GM12878 (cell line): Measurements from ENCODE around the gene BCAP31. TPM values are rescaled to one million over a fixed set of nuclear protein-coding genes. Genes with fewer than 3 reads are reported as not detected.

Experiments
- ATAC-seq: fragments of 200-7000 bp; cut with Tn5 transposase; 3 replicates; pipeline ENCODE4 v1.9.1; 2020; ENCODE audit warnings: mild to moderate bottlenecking, moderate library complexity
- BruUV-seq: library from RNA; stranded (reverse); fragments of 400-500 nt; replicated peaks from 2 replicates; lab custom pipeline; 2021; lab: Mats Ljungman, UMichigan
- CTCF ChIA-PET: fragments of 300-600 bp; sonication (Branson Sonifier 250); formaldehyde crosslinking; extraction: SDS; loops from one replicate; lab custom pipeline; 2021; ENCODE audit warnings: inconsistent platforms; lab: Yijun Ruan, JAX
- POLR2A ChIA-PET: fragments of 350-600 bp; formaldehyde crosslinking; extraction: SDS; loops from one replicate; lab custom pipeline; 2021; ENCODE audit warnings: inconsistent platforms; lab: Charles Lee
- RAD21 ChIA-PET: fragments of 300-600 bp; sonication (Branson Sonifier 250); formaldehyde crosslinking; loops from one replicate; lab custom pipeline; 2023; ENCODE audit warnings: antibody characterized with exemption; ENCODE audit not compliant: unreplicated experiment; lab: Charles Lee
- SMC1A ChIA-PET: fragments of 300-600 bp; sonication (Branson Sonifier 250); formaldehyde crosslinking; loops from one replicate; lab custom pipeline; 2023; ENCODE audit not compliant: unreplicated experiment, uncharacterized antibody; lab: Charles Lee
- DNase-seq: peaks from one replicate; pipeline ENCODE4 v3.0.0-alpha.2; 2011; ENCODE audit warnings: low read depth, low spot score
- FAIRE-seq: peaks from 3 replicates; lab custom pipeline; 2011; peaks lifted over from hg19 to GRCh38; lab: Jason Lieb, UNC
- H2AFZ ChIP-seq: 2 replicates; pipeline ENCODE4 v1.6.0; 2011; ENCODE audit warnings: low read depth, low read length, control low read depth; ENCODE audit not compliant: control insufficient read depth
- H3K27ac ChIP-seq: 2 replicates; pipeline ENCODE4 v1.5.1; 2011; ENCODE audit warnings: control low read depth; ENCODE audit not compliant: control insufficient read depth, insufficient read depth
- H3K27me3 ChIP-seq, 2 experiments: replicated peaks in 1 of 2; 2 replicates each; pipeline versions ENCODE4 v1.6.0 to v1.6.1; 2011; ENCODE audit warnings: low read length in 1 of 2; ENCODE audit not compliant: control insufficient read depth in 2 of 2, insufficient read depth in 2 of 2
- H3K36me3 ChIP-seq, 2 experiments: 2 replicates each; pipeline ENCODE4 v1.5.1; 2011; ENCODE audit warnings: low read length in 1 of 2; ENCODE audit not compliant: control insufficient read depth in 2 of 2, insufficient read depth in 2 of 2
- H3K4me1 ChIP-seq: 2 replicates; pipeline ENCODE4 v1.6.1; 2011; ENCODE audit warnings: mild to moderate bottlenecking, low read length, moderate library complexity, mixed read lengths; ENCODE audit not compliant: control insufficient read depth, insufficient read depth
- H3K4me2 ChIP-seq: 2 replicates; pipeline ENCODE4 v1.6.0; 2011; ENCODE audit warnings: control low read depth; ENCODE audit not compliant: control insufficient read depth, insufficient read depth
- H3K4me3 ChIP-seq: fragments of 200-600 bp; sonication (generic); 2 replicates; pipeline ENCODE4 v1.5.1; 2016
- H3K79me2 ChIP-seq: 2 replicates; pipeline ENCODE4 v1.6.0; 2011; ENCODE audit warnings: low read length; ENCODE audit not compliant: control insufficient read depth, insufficient read depth
- H3K9ac ChIP-seq: 2 replicates; pipeline ENCODE4 v1.8.0; 2011; ENCODE audit warnings: low read length, control low read depth, mixed read lengths; ENCODE audit not compliant: control insufficient read depth, insufficient read depth
- H3K9me3 ChIP-seq: replicated peaks from 3 replicates; pipeline ENCODE4 v1.5.1; 2011; ENCODE audit warnings: mild to moderate bottlenecking, low read length; ENCODE audit not compliant: control insufficient read depth, insufficient read depth
- H4K20me1 ChIP-seq: 2 replicates; pipeline ENCODE4 v1.6.0; 2011; ENCODE audit not compliant: control insufficient read depth, insufficient read depth
- BRCA1 ChIP-seq: IDR thresholded peaks from 2 replicates; pipeline ENCODE4 v1.6.1; 2011; ENCODE audit warnings: low read depth, low read length, improper control_type of control experiment
- CBX3 ChIP-seq: fragments of 200-600 bp; sonication (generic); IDR thresholded peaks from 2 replicates; pipeline ENCODE4 v1.6.1; 2016; ENCODE audit warnings: low read depth, borderline replicate concordance
- HDAC2 ChIP-seq: fragments of 200-600 bp; sonication (generic); IDR thresholded peaks from 2 replicates; pipeline ENCODE4 v1.6.1; 2017
- HDGF ChIP-seq: fragments of 450-650 bp; IDR thresholded peaks from 2 replicates; pipeline ENCODE4 v1.6.1; 2016; ENCODE audit warnings: antibody characterized with exemption
- JUND ChIP-seq: IDR thresholded peaks from 2 replicates; pipeline ENCODE4 v1.6.1; 2012; ENCODE audit warnings: low read depth, mild to moderate bottlenecking, low read length, improper control_type of control experiment, moderate library complexity
- NBN ChIP-seq: fragments of 450-650 bp; IDR thresholded peaks from 2 replicates; pipeline ENCODE4 v1.6.1; 2016
- PAX8 ChIP-seq: fragments of 450-650 bp; IDR thresholded peaks from 2 replicates; pipeline ENCODE4 v1.6.1; 2017; ENCODE audit warnings: mild to moderate bottlenecking, moderate library complexity
- SPI1 ChIP-seq: IDR thresholded peaks from 2 replicates; pipeline ENCODE4 v1.6.1; 2011; ENCODE audit warnings: low read depth, mild to moderate bottlenecking, low read length, moderate library complexity, borderline replicate concordance; ENCODE audit not compliant: insufficient read depth
- SUPT20H ChIP-seq: IDR thresholded peaks from 2 replicates; pipeline ENCODE4 v1.6.1; 2011; ENCODE audit warnings: low read depth, mild to moderate bottlenecking, low read length, moderate library complexity, borderline replicate concordance; ENCODE audit not compliant: control insufficient read depth
- ZNF217 ChIP-seq: fragments of 450-650 bp; IDR thresholded peaks from 2 replicates; pipeline ENCODE4 v1.6.1; 2017; ENCODE audit warnings: antibody characterized with exemption, mild to moderate bottlenecking
- WGBS: methylation state at CpG from one replicate; pipeline ENCODE4 v1.1.6; 2016; ENCODE audit warnings: low lambda C conversion rate; ENCODE audit not compliant: insufficient replicate concordance, insufficient coverage; ENCODE audit errors: missing lambda C conversion rate; 5-methylcytosine and 5-hydroxymethylcytosine counted together
- in situ Hi-C: fragments of 300-500 bp; cut with MboI; formaldehyde crosslinking; loops from 9 replicates; pipeline ENCODE4 v1.14.3; 2018; ENCODE audit warnings: mixed read lengths
- intact Hi-C: fragments of 100-400 bp; cut with micrococcal nuclease; formaldehyde crosslinking; loops from one replicate; pipeline ENCODE4 v1.14.2; 2022; ENCODE audit not compliant: unreplicated experiment
- polyA plus RNA-seq, 11 experiments: library from polyadenylated mRNA; depleted of rRNA in 4 of 11; unstranded in 6 of 11; stranded (reverse) in 5 of 11; fragments of >200 nt; fragmentation: Nextera tagmentation in 4 of 11; fragmentation: Illumina TruSeq in 1 of 11; extraction: Ambion mirVana in 4 of 11; extraction: Trizol in 1 of 11; gene quantifications; 1 replicate in 1 of 11; 2 replicates in 10 of 11; pipeline versions ENCODE4 v1.2.1 to v1.2.3, GENCODE V29; 2011 to 2016; ENCODE audit warnings: inconsistent platforms in 2 of 11, missing spikeins in 2 of 11, low read depth in 1 of 11
- total RNA-seq, 4 experiments: library from RNA; depleted of rRNA in 3 of 4; stranded (reverse); fragments of >200 nt in 3 of 4; fragmentation: Illumina TruSeq in 1 of 4; extraction: Trizol in 1 of 4; gene quantifications; 2 replicates each; pipeline versions ENCODE4 v1.2.1 to v1.2.3, GENCODE V29; 2013 to 2021
- TF ChIP-seq, protein P1 (sequence below): fragments of 450-650 bp; IDR thresholded peaks from 2 replicates; pipeline ENCODE4 v1.6.1; 2018; ENCODE audit warnings: borderline replicate concordance, mild to moderate bottlenecking; ENCODE audit not compliant: partially characterized antibody
- TF ChIP-seq, protein P2 (sequence below): fragments of 450-650 bp; IDR thresholded peaks from 2 replicates; pipeline ENCODE4 v1.6.1; 2016; ENCODE audit warnings: mild to moderate bottlenecking
- TF ChIP-seq, protein P3 (sequence below): fragments of 450-650 bp; IDR thresholded peaks from 2 replicates; pipeline ENCODE4 v1.6.1; 2017; ENCODE audit warnings: mild to moderate bottlenecking, moderate library complexity
- TF ChIP-seq, protein P4 (sequence below): IDR thresholded peaks from 2 replicates; pipeline ENCODE4 v1.6.1; 2012; ENCODE audit warnings: low read depth, low read length, improper control_type of control experiment

Gene BCAP31
- total and polyA plus RNA-seq, 10 of the 15 experiments (the other 5 are each of a cell fraction or from before 2014, with no cell fraction given), result 63.1 to 246 (median 95.6) TPM

DNA sequence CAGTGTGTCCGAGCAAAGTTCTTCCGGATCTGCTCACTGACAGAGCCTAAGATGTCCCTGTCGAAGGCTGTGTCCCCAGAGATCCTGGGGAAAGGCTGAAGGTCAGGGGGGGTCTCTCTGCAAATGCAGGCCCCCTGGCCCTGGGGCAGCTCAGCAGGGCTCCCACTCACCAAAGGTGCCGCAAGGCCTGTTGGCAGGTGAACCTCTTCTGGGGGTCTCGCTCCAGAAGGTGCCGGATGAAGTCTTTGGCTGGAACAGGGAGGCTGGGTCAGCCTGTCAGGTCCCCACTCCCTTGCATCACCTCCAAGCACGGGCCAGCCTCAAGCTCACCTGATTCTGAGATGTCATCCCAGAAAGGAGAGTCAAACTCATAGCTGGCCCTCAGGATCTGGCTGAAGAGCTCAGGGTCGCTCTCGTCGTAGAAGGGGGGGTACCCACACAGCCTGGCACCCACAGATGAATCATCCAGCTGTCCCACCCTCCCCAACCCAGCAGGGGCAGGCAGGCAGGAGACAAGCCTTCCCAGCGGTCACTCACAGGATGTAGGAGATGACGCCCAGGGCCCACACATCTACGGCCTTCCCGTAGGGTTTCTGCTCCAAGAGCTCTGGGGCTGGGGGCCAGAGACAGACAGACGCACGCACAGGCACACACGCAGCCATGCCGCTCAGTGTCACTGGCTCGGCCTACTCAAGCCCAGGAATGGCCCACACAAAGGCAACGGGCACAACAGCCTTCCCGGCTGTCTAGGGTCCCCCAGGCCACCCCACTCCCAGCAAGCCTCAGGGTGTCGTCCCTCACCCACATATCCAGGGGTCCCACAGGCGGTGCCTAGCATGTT, 53.2 kb downstream of the BCAP31 start:
- H3K4me3 ChIP-seq, result no peak overlapping the region
- no peaks in the 10 kb centered on the region for H3K79me2 ChIP-seq
- H3K4me1 ChIP-seq, result no peaks in the 10 kb centered on the region
- H3K4me2 ChIP-seq, result no peak overlapping the region
- SMC1A ChIA-PET, result no interaction called here
- DNase-seq (no peak), FAIRE-seq (no peak), ATAC-seq (no peak)
- intact Hi-C loops, result no loop called here
- H3K9ac ChIP-seq, result no peak overlapping the region
- no peaks in the 10 kb centered on the region for H3K36me3 ChIP-seq
- 61% methylated on average over 23 of the region's 23 CpGs for WGBS
- BruUV-seq, result no TSS peak
- POLR2A ChIA-PET, result no interaction called here
- RAD21 ChIA-PET, result interaction anchor here (0.7 kb wide), 1 partner anchor 114 kb away, joined by 3 read pairs; no protein-coding TSS in a partner anchor
- no peaks in the 10 kb centered on the region for H4K20me1 ChIP-seq
- H3K27ac ChIP-seq, result no peak overlapping the region
- no peak overlapping the region for H2AFZ ChIP-seq
- in situ Hi-C loops, result loop anchor here (5.0 to 10.0 kb wide), 2 partner anchors 64 to 724 kb away; no protein-coding TSS in a partner anchor
- H3K9me3 ChIP-seq, result no peaks in the 10 kb centered on the region; the same call in 2 of the 3 replicates
- no peaks in the 10 kb centered on the region for H3K27me3 ChIP-seq
- CTCF ChIA-PET, result interaction anchor here (0.6 to 4.5 kb wide), 3 partner anchors 329 to 811 kb away, joined by 3 to 25 read pairs (median 4); no protein-coding TSS in a partner anchor
- TF ChIP-seq JUND, result no peak
- no peak for TF ChIP-seq SPI1
- TF ChIP-seq HDGF, result no peak
- no peak for TF ChIP-seq ZNF217
- TF ChIP-seq BRCA1, result no peak
- TF ChIP-seq PAX8, result no peak
- TF ChIP-seq, protein P1, sequence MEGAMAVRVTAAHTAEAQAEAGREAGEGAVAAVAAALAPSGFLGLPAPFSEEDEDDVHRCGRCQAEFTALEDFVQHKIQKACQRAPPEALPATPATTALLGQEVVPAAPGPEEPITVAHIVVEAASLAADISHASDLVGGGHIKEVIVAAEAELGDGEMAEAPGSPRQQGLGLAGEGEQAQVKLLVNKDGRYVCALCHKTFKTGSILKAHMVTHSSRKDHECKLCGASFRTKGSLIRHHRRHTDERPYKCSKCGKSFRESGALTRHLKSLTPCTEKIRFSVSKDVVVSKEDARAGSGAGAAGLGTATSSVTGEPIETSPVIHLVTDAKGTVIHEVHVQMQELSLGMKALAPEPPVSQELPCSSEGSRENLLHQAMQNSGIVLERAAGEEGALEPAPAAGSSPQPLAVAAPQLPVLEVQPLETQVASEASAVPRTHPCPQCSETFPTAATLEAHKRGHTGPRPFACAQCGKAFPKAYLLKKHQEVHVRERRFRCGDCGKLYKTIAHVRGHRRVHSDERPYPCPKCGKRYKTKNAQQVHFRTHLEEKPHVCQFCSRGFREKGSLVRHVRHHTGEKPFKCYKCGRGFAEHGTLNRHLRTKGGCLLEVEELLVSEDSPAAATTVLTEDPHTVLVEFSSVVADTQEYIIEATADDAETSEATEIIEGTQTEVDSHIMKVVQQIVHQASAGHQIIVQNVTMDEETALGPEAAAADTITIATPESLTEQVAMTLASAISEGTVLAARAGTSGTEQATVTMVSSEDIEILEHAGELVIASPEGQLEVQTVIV, result no peak
- TF ChIP-seq, protein P2, sequence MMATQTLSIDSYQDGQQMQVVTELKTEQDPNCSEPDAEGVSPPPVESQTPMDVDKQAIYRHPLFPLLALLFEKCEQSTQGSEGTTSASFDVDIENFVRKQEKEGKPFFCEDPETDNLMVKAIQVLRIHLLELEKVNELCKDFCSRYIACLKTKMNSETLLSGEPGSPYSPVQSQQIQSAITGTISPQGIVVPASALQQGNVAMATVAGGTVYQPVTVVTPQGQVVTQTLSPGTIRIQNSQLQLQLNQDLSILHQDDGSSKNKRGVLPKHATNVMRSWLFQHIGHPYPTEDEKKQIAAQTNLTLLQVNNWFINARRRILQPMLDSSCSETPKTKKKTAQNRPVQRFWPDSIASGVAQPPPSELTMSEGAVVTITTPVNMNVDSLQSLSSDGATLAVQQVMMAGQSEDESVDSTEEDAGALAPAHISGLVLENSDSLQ, result no peak
- no peak for TF ChIP-seq HDAC2
- no peak for TF ChIP-seq SUPT20H
- no peak for TF ChIP-seq CBX3
- TF ChIP-seq, protein P3, sequence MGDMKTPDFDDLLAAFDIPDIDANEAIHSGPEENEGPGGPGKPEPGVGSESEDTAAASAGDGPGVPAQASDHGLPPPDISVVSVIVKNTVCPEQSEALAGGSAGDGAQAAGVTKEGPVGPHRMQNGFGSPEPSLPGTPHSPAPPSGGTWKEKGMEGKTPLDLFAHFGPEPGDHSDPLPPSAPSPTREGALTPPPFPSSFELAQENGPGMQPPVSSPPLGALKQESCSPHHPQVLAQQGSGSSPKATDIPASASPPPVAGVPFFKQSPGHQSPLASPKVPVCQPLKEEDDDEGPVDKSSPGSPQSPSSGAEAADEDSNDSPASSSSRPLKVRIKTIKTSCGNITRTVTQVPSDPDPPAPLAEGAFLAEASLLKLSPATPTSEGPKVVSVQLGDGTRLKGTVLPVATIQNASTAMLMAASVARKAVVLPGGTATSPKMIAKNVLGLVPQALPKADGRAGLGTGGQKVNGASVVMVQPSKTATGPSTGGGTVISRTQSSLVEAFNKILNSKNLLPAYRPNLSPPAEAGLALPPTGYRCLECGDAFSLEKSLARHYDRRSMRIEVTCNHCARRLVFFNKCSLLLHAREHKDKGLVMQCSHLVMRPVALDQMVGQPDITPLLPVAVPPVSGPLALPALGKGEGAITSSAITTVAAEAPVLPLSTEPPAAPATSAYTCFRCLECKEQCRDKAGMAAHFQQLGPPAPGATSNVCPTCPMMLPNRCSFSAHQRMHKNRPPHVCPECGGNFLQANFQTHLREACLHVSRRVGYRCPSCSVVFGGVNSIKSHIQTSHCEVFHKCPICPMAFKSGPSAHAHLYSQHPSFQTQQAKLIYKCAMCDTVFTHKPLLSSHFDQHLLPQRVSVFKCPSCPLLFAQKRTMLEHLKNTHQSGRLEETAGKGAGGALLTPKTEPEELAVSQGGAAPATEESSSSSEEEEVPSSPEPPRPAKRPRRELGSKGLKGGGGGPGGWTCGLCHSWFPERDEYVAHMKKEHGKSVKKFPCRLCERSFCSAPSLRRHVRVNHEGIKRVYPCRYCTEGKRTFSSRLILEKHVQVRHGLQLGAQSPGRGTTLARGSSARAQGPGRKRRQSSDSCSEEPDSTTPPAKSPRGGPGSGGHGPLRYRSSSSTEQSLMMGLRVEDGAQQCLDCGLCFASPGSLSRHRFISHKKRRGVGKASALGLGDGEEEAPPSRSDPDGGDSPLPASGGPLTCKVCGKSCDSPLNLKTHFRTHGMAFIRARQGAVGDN, result no peak
- TF ChIP-seq, protein P4, sequence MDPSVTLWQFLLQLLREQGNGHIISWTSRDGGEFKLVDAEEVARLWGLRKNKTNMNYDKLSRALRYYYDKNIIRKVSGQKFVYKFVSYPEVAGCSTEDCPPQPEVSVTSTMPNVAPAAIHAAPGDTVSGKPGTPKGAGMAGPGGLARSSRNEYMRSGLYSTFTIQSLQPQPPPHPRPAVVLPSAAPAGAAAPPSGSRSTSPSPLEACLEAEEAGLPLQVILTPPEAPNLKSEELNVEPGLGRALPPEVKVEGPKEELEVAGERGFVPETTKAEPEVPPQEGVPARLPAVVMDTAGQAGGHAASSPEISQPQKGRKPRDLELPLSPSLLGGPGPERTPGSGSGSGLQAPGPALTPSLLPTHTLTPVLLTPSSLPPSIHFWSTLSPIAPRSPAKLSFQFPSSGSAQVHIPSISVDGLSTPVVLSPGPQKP, result no peak
- TF ChIP-seq NBN, result no peak
